ENCODE measurements around the gene KRT4.

Gene KRT4

GRCh38 chr12:52836491-52837412 lies 22.8 kb upstream of the KRT4 start:
- DNase-seq: no peak

DNA sequence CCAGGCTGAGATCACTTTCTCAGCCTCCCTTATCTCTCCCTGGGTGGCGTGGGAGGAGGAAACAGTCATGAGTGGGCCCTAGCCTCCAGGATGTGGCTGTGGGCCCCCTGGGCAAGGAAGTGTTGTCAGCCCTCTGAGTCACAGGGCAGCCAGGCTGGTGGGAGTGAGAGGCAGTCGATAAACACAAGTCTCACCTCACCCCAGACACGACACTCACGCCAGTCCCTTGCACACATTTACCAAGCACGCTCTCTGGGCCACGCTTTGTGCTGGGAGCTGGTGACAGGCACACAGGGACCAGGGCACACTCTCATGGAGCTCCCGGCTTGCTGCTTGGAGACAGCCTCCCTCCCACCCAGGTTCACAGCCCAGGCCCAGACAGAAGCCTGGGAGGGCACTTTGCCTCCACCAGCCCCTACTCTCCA lies 22.1 kb upstream of the KRT4 start:
- DNase-seq: no peak

DNA sequence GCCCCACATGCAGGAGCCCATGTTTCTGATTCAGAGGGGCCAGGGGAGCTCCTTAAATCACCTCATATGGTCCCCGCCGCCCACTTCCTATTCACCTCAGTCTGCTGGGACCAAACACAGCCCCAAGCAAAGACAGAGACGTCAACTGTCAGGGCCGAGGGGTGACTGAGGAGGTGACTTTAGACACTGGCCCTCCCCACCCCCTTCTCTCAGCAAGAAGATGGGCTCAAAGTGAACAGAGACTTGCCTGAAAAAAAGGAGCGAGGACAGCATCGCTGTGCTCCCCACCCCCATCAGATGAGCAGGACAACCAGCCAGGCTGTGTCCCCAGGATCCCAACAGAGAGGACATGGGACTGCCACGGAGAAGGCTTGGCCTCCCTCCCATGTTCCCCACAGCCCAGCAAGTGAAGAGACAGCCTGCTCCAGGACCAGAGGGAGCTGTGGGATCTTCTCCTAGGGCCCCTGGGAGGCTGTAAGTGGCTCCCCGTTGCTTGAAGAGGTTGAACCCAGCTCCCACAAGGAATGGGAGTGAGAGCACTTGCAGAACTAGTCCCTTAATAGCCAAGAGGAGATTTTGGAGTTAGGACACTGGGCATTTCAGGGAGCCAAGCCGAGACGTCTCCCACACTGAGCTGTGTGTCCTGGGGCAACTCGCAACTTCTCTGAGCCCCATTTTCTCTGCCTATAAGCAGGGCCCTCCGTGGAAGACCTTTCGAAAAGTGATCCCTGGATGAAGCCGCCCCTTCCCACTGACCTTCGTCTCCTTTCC lies 21.5 kb upstream of the KRT4 start:
- DNase-seq: no peak

DNA sequence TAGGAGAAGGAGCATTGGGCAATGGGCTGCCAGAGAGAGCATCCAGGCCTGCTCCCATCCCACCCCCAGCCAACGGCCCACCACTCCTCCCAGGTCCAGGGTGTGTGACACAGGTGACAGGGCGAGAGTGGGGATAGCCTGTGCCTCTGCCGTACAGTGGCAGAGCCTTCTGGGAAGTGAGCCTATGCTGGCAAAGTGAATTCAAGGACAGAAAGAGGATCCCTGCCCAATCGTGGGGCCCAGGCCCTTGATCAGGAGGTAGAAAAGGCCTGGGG lies 20.7 kb upstream of the KRT4 start:
- no peak for DNase-seq

DNA sequence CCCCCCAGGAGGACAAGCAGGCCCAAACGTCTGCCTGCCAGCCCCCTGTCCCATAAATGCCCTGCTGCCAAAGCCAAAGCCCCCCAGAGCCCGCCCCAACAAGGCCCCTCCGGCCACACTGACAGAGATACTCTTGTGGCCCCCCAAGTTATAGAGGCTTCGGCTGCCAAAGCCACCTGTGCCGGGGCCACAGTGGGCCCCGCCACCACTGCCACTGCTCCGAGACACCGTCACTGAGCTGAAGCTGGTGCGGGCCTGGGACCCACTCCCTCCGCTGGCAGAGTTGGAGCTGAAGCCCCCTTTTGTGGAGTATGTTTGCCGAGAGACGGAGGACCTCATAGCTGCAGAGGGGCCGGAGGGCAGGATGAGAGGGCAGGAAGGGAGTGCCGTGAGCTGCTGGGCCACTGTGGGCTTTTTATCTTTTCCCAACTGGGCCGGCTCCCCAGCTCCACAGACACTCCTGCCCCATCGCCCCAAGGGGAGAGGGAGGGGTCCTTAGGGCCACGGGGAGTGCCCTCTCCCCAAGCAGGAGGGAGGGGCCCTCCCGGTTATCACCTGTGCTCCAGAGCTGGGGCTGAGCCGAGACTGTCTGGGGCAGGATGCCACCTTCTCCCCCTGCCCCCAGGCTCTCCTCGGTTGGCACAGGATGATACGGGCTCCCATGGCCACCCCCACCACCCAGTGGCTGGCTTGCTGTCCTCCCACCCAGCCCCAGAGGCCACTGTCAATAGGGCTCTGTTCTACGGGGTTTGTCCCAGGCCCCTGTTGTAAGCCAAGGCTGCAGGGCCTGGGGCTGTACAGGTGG lies 20.2 kb upstream of the KRT4 start, which contains the start of gene KRT79:
Gene KRT79, minus strand, starts transcription at position 390 of the 805 bp plus-strand sequence. Its CDS starts 51 bp downstream, at position 339.
- DNase-seq: no peak

DNA sequence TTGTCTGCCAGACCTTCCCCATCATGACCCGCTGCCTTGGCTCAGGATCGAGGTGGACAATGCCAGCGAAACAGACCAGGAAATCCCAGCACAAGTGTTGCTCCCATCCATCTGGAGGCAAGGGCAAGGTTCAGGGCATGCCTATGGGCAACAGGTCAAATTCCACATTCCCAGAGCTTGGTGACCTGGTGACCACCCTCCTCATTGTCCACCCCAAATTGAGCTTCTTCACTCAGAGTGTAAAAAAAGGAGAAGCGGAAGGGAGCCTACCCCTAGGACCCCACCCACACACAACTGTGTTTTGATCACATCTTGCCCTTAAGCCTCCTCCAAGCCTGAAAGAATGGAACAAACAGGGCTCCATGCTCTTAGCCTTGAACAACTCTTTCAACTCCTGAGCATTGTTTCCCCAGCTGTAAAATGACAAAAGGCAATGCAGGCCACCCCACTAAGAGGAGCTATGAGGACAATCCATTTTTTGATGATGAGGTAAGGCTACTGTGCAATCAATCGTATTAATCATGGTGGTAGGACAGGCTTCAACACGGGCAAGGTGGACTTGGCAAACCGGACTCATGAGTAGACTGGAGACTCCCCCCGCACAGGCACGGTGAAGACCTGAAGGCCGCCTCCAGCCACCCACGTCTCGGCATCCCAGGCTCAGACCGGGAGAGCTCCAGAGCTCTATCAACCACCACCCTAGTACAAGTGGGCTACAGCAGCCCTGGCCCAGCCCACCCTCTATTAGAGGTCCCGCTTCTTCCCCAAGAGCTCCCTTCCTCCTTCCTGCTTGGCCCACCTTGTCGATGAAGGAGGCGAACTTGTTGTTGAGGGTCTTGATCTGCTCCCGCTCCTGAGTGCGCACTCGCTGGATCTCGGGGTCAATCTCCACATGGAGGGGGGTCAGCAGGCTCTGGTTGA lies 19.3 kb upstream of the KRT4 start:
- no peak for DNase-seq

DNA sequence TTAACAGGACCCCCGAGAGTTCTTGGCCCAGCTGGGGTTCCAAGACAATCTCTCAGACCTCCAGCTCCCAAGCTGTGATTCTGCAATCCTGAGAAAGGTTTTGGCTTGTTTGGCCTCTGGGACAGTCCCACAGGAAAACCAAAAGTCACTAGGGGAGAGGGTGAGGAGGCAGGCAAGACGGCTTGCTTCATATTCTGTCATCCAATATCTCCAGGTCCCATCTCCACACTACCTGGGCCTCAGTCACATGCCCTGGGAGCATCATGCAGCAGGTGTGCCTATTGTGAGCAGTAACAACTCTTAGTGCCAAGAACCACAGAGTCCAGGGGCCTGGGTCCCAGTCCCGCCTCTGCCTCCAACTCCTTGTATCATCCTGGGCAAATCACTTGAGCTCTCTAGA lies 18.5 kb upstream of the KRT4 start:
- DNase-seq: no peak

DNA sequence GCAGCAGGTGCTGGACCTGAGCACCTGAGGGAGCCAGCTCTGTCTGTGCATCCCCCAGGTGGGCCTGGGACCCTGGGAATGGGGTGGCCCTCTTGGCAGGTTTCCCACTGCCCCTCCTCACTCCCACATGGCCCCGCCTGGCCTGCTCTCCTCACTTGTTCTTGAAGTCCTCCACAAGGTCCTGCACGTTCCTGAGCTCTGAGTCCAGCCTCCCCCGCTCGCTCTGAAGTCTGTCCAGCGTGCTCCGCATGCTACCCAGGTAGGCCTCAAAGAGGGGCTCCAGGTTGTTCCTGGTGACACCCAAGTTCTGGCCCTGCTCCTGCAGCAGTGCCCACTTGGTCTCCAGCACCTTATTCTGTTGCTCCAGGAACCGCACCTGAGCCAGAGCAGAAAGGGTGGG lies 17.3 kb upstream of the KRT4 start:
- no peak for DNase-seq

DNA sequence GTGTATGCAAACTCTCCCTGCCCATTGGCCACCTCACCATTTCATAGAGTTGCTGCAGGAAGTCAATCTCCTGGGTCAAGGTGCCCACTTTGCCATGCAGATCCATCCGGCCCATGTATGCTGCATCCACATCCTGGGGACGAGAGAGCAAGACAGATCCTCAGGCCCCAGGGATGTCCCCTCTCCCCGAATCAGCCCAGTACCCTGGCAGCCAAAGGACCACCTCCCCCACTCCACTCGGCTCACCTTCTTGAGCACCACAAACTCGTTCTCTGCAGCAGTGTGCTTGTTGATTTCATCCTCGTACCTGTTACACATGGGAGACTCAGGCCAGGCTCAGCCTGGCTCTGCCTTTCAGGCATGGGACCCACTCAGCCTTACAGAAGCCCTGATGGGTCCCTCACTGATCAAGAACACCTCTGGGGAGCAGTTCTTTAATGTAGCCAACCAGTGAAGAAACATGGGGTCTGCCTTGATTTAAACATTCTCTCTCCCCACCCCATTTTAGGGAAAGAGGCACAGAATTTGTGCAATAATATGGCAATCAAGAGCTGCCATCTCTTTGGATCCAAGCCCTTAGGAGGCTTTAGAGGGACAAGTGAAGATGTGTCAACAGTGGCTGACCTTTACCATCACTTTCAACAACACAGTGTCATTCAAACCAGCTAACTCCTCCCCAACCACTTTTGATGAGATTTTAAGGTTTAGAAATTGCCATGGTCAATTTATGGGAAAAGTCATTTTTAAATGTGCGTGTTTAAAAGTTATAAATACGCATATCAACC lies 16.3 kb upstream of the KRT4 start:
- DNase-seq: no peak

DNA sequence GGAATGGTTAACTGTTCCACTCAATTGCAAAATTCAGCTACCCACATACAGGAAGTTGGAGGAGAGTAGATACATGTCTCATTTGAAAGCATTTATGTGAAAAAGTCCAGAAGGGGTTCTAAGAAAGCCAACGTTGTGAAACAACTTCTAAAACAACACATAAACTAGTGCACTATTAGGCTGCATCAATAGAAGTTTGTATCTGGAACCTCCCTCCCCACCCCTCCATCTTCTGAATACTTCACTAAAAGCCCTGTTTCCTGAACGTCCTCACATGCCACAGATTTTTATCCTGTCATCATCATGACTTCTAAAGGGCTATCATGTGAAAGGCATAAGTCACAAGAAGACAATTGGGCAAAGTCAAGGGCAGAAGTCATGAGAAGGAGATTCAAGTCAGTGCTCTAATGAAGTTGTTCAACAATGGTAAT lies 14.7 kb upstream of the KRT4 start:
- no peak for DNase-seq

- no peak for DNase-seq
Observed at GRCh38 chr12:52828156-52828555, 14.2 kb upstream of the KRT4 start.

DNA sequence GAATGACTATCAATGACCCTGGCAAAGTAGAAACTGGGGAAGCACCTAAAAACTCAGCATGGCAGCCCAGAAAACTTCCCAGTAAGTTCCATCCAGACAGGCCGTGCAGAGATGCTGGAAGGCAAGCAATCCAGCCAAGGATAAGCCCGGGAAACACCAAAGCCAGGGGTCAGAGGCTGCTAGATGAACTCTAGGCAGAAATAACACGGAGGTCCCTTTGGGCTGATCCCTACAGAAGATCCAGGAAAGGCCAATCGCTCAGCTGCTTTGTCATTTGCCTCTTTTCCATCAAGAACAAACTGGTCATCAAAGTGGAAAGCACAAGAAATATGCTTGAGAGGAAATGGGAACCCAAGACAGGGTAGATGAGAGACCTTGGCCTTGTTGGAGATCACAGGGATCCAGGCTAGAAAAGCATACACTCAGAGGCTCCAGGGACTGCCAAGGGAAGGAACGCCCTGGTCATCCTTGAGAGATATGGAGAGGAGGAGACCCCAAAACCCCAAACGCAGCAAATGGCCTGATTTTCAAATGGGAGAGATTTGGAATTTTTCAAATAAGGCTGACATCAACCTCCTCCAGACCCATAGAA lies 13.7 kb upstream of the KRT4 start:
- DNase-seq: no peak

GRCh38 chr12:52826611-52827498 lies 12.9 kb upstream of the KRT4 start:
- DNase-seq: no peak

DNA sequence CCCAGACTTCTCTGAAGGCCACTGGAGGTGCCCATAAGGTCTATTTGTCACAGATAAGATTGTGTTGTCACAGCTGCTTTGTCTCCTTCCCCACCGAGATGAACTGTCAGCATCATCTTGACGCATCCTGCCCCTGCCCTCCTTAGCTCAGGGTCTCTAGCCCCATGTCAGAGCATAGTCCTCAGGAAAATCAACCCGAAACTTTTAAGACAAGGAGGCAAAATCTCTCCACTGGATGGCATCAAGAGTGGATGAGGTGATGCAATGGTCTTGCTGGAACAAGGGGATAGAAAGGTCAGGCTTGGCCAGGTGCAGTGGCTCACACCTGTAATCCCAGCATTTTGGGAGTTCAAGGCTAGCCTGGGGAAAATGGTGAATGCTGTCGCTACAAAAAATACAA lies 12.0 kb upstream of the KRT4 start:
- DNase-seq: no peak

GRCh38 chr12:52824741-52825410 lies 11.0 kb upstream of the KRT4 start:
- no peak for DNase-seq

- DNase-seq: no peak
Observed at GRCh38 chr12:52823761-52824450, 10.0 kb upstream of the KRT4 start.

DNA sequence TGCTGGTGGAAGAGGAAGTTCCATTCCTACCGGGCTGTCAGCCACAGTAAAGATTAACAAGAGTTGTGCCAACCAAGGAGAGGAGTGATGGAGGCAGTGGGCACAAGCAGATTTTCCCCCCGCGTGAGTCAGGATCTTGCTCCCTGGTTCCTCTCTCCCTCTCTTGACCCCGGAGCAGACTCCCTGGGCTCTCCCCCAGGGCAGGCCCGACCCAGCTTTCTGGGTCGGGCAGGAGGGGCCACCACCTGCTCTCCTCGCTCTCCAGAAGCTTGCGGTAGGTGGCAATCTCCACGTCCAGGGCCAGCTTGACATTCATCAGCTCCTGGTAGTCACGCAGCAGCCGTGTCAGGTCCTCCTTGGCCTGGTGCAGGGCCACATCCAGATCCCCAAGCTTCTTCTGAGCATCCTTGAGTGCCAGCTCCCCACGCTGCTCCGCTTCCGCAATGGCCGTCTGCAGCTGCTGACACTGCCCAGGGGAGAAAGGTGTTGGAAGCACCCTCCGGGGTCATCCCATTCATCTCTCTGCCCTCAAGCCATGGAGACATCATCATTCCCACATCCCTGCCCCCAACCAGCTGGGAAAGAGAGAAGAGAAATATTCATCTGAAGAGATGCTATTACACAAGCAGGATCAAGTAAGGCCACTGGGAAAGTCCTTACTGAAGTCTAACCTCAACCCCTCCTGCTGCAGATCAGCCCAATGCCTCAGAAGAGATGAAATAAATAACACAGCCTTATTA lies 9.0 kb upstream of the KRT4 start:
- DNase-seq: no peak

Data from stimulated activated naive CD4-positive, alpha-beta T cell (primary cell).